Endothelial cell of hepatic sinusoid (primary cell): ENCODE data around the gene KRTAP5-10.
"Not testable (repeated sequence)": the region's sequence is repeated elsewhere in the genome, so short reads cannot be mapped to it uniquely, and the experiment has no call there.

Experiments used
- in situ Hi-C: cut with HindIII; loops from 2 replicates; pipeline ENCODE4 v1.10.0; 2017; ENCODE audit warnings: low sequenced_read_pairs

The KRTAP5-10 gene, protein sequence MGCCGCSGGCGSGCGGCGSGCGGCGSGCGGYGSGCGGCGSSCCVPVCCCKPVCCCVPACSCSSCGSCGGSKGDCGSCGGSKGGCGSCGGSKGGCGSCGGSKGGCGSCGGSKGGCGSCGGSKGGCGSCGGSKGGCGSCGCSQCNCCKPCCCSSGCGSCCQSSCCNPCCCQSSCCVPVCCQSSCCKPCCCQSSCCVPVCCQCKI

GRCh38 chr11:71565263-71565662, at the start of gene KRTAP5-10:
TSS of gene KRTAP5-10 (plus strand) at chr11:71565563. CDS start at chr11:71565588, 25 bp downstream.
- in situ Hi-C loops: no loop called here

GRCh38 chr11:71518506-71519471, 46.6 kb upstream of the KRTAP5-10 start:
- in situ Hi-C loops: no loop called here

DNA sequence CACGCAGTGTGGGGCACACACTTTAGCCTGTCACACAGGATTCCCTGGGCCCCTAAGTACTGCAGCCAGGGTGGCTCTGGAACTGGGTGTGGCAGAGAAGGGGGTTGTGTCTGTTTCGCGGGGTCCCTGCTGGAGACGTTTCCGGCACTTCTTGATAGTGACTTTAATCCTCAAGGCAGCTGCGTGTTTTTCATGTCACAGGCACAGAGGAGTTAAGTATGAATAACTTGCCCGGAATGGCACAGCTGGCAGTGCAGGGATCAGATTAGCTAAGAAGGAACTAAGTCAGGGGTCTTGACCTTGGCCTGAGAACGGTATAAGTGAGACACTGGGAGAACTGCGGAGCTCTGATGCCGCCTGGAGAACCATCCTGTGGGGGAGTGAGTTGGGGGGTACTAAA, 45.8 kb upstream of the KRTAP5-10 start:
- in situ Hi-C loops: no loop called here

GRCh38 chr11:71525188-71525937, 40.0 kb upstream of the KRTAP5-10 start:
- in situ Hi-C loops: no loop called here

GRCh38 chr11:71525938-71526495, 39.3 kb upstream of the KRTAP5-10 start:
- in situ Hi-C loops: no loop called here

- in situ Hi-C loops: not testable (repeated sequence)
These were observed 38.4 kb upstream of the KRTAP5-10 start, which contains the start of gene KRTAP5-7 for GRCh38 chr11:71526796-71527575. TSS of gene KRTAP5-7 (plus strand) at chr11:71527267. CDS start at chr11:71527301, 34 bp downstream.

DNA sequence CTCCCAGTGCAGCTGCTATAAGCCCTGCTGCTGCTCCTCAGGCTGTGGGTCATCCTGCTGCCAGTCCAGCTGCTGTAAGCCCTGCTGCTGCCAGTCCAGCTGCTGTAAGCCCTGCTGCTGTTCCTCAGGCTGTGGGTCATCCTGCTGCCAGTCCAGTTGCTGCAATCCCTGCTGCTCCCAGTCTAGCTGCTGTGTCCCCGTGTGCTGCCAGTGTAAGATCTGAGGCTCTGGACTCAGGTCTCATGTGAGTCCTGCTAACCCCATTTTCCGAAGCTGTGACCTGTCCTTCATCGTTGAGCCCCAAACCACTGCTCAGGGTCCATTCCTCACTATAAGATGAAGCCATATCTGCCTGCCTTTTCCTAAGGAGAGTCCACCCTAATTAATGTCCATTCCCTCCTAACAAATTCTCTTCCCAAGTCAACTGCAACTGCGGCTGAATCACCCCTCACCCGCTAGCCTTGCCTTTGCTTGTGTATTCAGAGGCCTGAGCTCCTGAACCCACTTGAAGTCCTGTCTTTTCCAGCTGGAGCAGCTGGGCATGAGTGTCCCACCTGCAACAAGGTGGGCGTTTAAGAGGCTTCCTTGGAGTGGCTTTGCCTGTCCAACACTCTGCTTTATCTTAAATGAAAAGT, 37.7 kb upstream of the KRTAP5-10 start:
- in situ Hi-C loops: no loop called here

- in situ Hi-C loops: no loop called here
These were observed 34.8 kb upstream of the KRTAP5-10 start for GRCh38 chr11:71530602-71531001.

DNA sequence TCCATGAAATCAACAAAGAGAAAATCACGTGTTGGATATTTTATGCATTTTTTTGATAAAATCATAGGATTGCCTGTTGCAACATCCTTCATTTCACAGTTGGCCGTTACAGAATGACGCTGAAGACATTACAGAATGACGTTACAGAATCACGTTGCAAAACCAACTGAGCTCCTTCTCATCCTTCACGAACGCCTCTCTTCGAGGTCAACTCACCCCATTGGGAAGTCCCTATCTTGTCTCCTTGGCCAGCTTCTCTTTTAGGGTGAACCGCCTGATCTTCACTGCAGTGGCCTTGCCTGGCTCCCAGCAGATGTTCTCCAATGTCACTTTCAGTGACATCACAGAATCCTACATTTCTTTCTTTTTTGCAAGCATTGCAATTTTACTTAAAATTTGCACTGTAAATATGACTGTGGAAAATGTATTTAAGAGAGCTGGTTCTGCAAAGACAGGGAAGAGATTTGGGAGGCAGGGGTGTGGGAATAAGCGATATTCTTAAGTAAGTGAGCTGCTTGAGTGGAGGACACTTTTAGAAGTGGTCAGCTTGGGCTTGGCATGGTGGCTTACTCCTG, 33.2 kb upstream of the KRTAP5-10 start:
- in situ Hi-C loops: no loop called here

DNA sequence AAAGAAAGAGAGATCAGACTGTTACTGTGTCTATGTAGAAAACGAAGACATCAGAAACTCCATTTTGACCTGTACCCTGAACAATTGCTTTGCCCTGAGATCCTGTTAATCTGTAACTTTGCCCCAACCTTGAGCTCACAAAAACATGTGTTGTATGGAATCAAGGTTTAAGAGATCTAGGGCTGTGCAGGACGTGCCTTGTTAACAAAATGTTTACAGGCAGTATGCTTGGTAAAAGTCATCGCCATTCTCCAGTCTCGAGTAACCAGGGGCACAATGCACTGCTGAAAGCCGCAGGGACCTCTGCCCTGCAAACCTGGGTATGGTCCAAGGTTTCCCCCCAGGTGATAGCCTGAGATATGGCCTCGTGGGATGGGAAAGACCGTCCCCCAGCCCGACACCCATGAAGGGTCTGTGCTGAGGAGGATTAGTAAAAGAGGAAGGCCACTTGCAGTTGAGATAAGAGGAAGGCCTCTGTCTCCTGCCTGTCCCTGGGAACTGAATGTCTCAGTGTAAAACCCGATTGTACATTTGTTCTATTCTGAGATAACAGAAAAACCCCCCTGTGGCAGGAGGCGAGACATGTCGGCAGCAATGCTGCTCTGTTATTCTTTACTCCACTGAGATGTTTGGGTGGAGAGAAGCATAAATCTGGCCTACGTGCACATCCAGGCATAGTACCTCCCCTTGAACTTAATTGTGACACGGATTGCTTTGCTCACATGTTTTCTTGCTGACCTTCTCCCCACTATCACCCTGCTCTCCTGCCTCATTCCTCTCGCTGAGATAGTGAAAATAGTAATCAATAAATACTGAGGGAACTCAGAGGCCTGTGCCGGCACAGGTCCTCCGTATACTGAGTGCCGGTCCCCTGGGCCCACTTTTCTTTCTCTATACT, 30.4 kb upstream of the KRTAP5-10 start:
- in situ Hi-C loops: not testable (repeated sequence)

GRCh38 chr11:71535825-71536224, 29.5 kb upstream of the KRTAP5-10 start:
- in situ Hi-C loops: no loop called here

DNA sequence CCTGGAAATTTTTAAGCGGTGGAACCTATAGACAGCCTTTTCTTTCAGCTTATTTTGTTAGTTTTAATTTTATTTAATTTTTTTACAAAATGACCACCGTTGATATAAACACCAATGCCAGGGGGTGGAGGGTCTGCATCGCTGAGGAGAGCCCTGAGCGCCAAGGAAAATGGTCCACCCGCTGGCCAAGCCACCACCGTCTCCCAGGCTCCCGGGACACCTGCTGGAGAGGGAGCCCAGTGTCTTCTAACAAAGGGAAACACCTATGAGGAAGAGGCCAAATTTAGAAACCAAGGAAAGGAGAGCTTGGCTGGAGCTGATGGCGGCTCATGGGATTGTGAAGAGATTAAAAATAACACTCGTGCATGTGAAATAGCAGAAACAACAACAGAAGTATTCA, 27.8 kb upstream of the KRTAP5-10 start:
- in situ Hi-C loops: no loop called here

DNA sequence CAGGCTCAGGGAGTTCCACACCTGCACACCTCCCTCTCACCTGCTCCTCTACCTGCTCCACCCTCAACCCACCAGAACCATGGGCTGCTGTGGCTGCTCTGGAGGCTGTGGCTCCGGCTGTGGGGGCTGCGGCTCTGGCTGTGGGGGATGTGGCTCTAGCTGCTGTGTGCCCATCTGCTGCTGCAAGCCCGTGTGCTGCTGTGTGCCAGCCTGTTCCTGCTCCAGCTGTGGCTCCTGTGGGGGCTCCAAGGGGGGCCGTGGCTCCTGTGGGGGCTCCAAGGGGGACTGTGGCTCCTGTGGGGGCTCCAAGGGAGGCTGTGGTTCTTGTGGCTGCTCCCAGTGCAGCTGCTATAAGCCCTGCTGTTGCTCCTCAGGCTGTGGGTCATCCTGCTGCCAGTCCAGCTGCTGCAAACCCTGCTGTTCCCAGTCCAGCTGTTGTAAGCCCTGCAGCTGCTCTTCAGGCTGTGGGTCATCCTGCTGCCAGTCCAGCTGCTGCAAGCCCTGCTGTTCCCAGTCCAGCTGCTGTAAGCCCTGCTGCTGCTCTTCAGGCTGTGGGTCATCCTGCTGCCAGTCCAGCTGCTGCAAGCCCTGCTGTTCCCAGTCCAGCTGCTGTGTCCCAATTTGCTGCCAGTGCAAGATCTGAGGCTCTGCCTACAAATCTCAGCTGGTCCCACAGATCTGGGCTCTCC, 27.2 kb upstream of the KRTAP5-10 start, which contains the start of gene KRTAP5-8:
TSS of gene KRTAP5-8 (plus strand) at position 49 of the 689 bp plus-strand sequence. CDS start at position 80, 31 bp downstream.
- in situ Hi-C loops: not testable (repeated sequence)

GRCh38 chr11:71538666-71538990, 26.7 kb upstream of the KRTAP5-10 start:
- in situ Hi-C loops: no loop called here

DNA sequence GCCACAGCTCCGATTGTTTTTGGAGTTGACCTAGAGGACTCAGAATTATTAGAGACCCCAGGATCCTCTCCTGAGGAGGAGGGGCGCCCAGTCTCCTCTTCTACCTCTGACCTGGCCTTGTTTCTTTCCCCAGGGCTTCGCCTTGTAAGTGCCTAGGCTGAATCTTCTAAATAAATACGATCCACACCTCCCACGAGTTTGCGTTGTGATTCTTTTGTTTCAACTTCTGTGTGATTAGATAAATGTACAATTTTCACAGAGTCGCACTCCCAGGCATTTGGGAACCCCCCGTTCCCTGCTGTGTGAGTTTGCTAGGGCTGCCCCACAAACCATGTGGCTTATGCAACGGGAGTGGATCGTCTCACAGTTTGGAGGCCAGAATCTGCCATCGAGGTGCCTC, 26.3 kb upstream of the KRTAP5-10 start:
- in situ Hi-C loops: no loop called here

- in situ Hi-C loops: not testable (repeated sequence)
These were observed 25.4 kb upstream of the KRTAP5-10 start for GRCh38 chr11:71539971-71540370.

- in situ Hi-C loops: not testable (repeated sequence)
These were observed 24.6 kb upstream of the KRTAP5-10 start for GRCh38 chr11:71540521-71541304.
